Skin of body (tissue), 2 donors: ENCODE results near the gene RCBTB2. TPM values are rescaled to one million over a fixed set of nuclear protein-coding genes. Genes with fewer than 3 reads are reported as not detected.
"Not testable (repeated sequence)": the region's sequence is repeated elsewhere in the genome, so short reads cannot be mapped to it uniquely, and the experiment has no call there.

ENCODE experiments used
- DNase-seq: peaks from one replicate; lab custom pipeline; 2025; lab: John Stamatoyannopoulos, UW
- total RNA-seq: library from RNA; depleted of rRNA; stranded (reverse); fragments of >200 nt; gene quantifications from one replicate; pipeline ENCODE4 v1.2.3, GENCODE V29; 2014

RCBTB2 gene
- total RNA-seq, 1 donor from 2014 or later = 12.5 TPM

DNA sequence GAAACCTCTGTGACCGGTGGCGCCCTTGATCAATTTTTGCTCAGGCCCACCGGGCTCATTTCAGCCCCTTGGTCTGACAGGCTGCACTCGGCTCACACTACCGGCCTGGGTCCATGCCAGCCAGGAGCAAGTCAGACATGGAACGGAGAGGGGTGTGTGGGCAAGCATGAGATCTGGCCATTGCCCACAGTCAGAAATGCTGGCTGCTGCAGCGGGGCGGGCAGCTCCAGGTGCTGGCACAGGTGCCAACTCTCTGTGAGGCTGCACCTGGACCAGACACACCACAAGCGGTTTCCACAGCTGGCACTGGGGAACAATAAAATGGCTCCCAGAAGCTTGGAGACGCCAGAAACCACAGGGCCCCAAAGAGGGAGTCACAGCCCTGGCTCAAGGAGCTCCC lies 76.3 kb downstream of the RCBTB2 start:
- DNase-seq = no peak

DNA sequence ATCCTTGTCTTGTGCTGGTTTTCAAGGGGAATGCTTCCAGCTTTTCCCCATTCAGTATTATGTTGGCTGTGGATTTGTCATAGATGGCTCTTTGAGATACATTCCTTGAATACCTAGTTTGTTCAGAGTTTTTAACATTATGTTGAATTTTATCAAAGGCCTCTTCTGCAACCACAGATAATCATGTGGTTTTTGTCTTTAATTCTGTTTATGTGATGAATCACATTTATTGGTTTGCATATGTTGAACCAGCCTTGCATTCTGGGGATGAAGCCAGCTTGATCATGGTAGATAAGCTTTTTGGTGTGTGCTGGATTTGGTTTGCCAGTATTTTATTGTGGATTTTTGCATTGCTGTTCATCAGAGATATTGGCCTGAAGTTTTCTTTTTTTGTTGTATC lies 81.7 kb downstream of the RCBTB2 start:
- DNase-seq = not testable (repeated sequence)

DNA sequence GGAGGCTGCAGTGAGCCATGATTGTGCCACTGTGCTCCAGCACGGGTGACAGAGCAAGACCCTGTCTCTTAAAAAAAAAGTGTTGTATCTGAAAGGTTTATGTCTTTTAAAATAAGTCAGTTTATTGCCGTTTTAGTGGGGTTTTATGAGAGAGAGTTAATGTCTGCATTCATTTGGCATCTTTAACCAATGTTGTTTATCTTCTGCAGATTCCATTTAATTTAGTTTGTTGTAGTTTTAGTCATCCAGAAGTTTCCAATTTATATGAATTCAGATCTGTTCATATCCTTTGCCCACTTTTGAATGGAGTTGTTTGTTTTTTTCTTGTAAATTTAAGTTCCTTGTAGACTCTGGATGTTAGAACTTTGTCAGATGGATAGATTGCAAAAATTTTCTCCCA lies 83.2 kb downstream of the RCBTB2 start:
- no peak for DNase-seq

DNA sequence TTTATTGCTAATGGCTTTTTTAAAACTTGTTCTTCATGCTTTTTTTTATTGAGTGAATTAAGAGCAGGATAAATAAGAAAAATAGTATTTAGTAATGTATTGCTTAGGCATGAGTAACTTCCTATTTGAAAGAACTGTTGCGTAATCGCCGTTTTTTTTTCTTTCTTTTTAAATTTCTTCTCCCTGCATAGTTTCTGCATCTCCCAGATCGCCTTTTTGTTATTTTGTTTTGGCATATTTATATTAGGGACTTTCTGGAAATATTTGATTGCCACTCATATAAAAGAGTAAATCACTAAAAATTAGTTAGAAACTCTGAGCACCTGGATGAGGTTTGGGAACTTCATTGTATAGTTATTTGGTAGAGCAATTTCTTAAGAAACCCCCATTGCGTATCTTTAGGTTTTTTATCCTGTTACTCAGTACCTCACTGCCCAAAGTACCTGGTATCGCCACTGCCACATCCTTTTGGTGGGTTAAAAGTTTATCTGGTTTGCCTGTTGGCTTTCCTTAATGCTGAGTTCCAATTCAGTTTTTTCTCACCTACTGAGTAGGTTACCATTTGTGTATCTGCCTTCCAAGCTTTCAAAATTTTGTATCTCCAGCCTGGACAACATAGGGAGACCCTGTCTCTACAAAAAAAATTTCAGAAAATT lies 83.8 kb downstream of the RCBTB2 start:
- DNase-seq = no peak

DNA sequence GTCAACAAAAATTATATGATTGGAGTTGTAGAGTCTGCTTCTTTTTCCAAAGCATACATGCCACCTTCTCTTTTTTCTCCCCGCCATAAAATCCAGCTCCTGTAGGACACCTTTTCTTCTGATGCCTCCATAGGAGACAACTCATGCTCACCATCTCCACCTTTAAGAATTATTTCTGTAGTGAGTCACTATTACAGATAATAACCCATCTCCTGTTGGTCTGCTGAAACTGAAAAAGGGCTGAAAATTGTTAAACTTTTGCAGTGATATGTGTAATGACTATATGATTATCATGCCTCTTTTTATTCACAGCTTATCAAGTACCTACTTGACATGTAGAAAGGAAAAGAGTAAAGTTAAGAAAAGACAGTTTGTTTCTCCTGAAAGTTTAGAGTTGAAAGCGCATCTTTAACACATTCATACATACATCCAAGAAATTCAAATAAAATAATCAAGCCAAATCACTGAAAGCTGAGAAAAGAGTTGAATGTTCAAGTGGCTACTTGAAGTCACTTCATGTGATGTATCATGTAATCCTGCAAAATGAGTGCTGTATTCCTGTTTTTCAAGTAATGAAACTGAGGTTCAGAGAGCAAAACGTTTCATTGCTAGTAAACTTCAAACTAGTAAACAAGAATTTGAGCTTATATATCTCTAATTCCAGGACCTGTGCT lies 84.5 kb downstream of the RCBTB2 start:
- no peak for DNase-seq

DNA sequence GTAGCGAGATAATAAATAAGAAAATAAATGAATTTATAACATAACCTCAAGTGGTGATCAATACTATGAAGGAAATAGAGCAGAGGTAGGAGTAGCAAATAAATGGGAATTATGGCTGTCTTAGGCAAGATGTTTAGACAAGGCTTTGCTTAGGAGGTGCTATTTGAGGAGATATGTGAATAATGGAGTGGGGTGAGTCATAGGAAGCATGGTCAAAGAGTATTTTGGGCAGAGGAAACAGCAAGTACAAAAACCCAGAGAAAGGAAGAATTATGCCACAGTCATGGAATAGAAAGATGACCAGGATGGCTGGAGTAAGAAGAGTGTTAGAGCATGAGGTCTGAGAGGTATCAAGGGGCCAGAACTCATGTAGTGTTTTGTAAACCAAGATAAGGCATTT lies 86.4 kb downstream of the RCBTB2 start:
- no peak for DNase-seq

DNA sequence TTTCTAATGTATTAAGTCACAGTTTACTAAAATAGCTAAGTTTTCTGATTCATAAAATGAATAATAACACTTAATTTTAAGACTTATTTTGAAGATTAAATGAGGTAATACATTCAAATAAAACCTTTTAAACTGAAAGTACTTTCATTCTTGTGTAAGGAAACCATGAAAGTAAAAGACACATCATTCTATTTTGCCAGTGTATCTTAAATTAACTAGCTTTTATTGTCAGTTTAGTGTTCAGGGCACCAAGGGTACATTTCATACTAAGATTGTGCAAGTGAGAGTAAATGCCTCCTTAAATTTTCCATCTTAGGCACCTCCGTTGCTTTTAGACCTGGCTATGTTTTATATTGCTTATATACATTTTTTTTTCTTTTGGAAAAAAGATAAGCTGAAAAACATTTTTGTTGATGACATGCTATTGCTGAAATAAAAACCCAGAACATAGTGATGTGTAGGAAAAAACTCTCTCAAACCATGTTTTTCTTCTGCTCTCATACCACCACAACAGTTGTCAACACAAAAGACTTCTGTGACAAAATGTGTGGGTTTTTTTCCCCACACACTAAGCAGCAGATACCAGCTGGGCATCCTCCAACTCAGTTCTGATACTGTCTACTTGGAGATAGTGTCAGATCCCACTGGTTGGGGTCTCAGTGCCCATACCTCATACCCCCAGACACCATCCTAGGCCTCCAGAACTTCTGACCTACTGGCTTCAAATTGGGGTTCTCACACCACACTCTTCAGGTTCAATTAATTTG lies 89.3 kb downstream of the RCBTB2 start:
- no peak for DNase-seq

Other genes with a start within 250 kb of the RCBTB2 start
- gene RB1, start 229.3 kb downstream of the RCBTB2 start, total RNA-seq = 44.9 TPM
- gene LPAR6, start 120.0 kb downstream of the RCBTB2 start, total RNA-seq = 62.5 TPM
- 2.4 TPM for gene CYSLTR2, start 120.8 kb upstream of the RCBTB2 start, total RNA-seq